ENCODE results near the gene JADE3.
"Not testable (repeated sequence)": the region's sequence is repeated elsewhere in the genome, so short reads cannot be mapped to it uniquely, and the experiment has no call there.

DNA sequence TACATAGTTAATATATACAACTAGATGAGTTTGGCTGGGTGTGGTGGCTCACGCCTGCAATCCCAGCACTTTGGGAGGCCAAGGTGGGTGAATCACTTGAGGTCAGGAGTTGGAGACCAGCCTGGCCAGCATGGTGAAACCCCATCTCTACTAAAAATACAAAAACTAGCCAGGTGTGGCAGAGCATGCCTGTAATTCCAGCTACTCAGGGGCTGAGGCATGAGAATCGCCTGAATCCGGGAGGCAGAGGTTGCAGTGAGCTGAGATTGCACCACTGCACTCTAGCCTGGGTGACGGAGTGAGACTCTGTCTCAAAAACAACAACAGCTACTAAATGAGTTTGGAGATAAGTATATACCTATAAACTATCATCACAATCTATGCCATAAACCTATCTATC lies 64.8 kb downstream of the JADE3 start:
- TF ChIP-seq, protein P1, sequence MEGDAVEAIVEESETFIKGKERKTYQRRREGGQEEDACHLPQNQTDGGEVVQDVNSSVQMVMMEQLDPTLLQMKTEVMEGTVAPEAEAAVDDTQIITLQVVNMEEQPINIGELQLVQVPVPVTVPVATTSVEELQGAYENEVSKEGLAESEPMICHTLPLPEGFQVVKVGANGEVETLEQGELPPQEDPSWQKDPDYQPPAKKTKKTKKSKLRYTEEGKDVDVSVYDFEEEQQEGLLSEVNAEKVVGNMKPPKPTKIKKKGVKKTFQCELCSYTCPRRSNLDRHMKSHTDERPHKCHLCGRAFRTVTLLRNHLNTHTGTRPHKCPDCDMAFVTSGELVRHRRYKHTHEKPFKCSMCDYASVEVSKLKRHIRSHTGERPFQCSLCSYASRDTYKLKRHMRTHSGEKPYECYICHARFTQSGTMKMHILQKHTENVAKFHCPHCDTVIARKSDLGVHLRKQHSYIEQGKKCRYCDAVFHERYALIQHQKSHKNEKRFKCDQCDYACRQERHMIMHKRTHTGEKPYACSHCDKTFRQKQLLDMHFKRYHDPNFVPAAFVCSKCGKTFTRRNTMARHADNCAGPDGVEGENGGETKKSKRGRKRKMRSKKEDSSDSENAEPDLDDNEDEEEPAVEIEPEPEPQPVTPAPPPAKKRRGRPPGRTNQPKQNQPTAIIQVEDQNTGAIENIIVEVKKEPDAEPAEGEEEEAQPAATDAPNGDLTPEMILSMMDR (IDR thresholded peaks at IDR 0.05 in 4 of 5, conservative IDR thresholded peaks at IDR 0.05 in 1 of 5), result not testable (repeated sequence)
- TF ChIP-seq POLR2A (IDR thresholded peaks at IDR 0.05), result not testable (repeated sequence)
